HG03095 (cell line): ENCODE data around the gene FGF18.

Source experiments
- ATAC-seq: cut with Tn5 transposase; IDR thresholded peaks from one replicate; pipeline ENCODE4 v1.9.1; 2021; ENCODE audit warnings: moderate library complexity; ENCODE audit not compliant: unreplicated experiment

The FGF18 gene

GRCh38 chr5:171464829-171465228 is 45.4 kb downstream of the FGF18 start:
- ATAC-seq = no peak

DNA sequence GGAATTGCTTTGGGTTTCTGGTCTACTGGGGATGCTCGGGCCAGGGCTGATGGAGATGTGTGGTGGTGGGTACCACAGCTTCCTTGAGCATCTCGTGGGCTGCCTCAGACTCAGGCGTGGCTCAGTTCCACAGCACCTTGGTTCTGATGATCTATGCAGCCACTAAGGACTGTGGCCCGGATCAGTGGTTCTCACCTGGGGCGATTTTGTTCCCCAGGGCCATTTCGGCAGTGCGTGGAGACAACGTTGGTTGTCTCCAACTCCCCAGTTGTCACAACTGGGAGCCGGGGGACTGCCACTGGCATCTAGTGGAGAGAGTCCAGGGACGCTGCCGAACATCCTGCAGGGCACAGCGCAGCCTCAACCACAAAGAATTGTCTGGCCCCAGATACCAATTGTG is 47.7 kb downstream of the FGF18 start:
- no peak for ATAC-seq

DNA sequence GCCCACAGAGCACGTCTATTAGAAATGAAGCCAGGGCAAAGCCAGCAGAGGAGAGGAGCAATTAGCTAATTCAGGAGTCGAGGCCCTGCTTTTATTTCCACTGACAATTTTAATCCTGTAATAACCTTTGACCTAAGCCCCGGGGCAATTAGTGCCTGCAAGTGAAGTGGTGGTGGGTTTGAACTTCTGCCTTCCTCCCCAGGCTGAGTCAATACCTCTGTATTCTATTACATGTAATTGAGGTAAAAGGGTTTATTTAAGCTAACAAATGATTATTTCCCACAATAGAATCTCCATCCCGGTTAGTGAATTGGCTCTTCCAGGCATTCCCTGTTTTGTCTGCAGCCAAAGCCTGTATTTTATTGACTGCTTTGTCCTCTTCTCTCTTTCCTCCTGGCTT is 49.9 kb downstream of the FGF18 start:
- no peak for ATAC-seq

DNA sequence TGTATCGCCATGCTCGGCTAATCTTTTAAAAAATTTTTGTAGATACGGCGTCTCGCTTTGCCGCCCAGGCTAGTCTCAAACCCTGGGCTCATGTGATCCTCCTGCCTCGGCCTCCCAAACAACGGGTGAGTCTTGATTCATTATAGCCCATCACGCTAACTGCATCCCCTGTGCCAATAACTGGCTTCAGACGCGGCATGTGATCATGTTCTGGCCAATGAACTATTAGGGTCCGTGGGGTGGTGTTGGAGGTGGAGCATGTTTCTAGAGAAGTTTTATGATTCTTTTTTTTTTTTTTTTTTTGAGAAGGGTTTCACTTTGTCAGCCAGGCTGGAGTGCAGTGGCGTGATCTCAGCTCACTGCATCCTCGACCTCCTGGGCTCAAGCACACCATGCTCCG is 51.0 kb downstream of the FGF18 start:
- no peak for ATAC-seq

- no peak for ATAC-seq
Observed at GRCh38 chr5:171474230-171474813, 54.9 kb downstream of the FGF18 start.

GRCh38 chr5:171475596-171475995 is 56.1 kb downstream of the FGF18 start:
- no peak for ATAC-seq

DNA sequence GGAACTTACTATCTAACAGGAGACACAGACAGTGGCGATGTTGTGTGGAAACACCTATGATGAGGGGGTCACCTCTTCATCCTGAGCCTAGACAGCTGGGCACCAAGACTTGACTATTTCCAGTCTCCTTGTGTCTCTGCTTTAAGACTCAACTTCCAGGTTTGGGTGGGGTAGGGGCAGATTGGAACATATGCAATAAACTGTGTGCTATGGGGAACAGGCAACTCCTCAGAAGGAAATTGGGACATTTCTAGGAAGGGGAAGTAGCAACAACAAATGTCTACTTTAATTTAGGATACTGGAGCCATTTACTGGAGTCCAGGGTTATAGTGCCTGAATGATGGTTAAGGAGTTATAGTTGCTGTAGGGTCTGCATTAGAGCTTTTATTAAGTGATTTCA is 57.3 kb downstream of the FGF18 start:
- no peak for ATAC-seq

DNA sequence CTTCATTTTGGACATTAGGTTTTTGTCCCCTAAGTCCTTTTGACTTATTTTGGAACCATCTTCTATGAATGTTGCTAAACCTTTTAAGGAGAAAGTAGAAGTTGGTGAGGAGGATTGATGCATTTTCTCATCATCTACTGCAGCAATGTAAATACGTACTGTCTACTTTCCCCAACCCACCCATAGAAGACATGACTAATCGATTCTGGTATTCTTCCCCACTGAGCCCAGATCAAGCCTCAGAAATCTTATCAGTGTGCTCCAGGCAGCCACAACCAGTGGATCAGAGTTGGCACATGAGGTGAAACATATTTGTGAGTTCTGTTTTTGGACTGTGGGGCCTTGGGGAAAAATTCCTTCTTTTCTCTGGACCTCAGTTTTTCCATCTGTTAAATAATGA is 57.7 kb downstream of the FGF18 start:
- ATAC-seq = no peak

GRCh38 chr5:171477666-171478065 is 58.2 kb downstream of the FGF18 start:
- no peak for ATAC-seq

GRCh38 chr5:171478946-171479775 is 59.7 kb downstream of the FGF18 start:
- ATAC-seq = no peak

- no peak for ATAC-seq
Observed at GRCh38 chr5:171479776-171480125, 60.3 kb downstream of the FGF18 start.

DNA sequence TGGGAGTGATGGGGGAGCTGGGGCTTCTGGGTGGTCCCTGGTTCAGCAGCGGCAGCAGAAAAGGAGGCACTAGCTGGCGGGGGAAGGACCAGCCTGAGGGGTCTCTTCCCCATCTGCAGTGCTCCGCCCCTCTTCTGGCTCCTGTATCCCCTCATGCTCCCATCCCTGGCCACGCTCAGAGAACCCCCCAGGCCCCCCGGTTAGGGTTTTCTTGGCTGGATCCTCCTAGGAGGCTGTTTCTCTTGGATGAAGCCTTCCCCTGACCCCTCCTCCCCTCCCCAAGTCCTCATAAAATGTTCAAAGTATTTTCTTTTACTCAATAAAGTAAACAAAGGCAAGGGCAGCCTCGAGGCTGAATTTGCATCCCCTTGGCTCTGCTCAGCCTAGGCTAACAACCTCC is 60.8 kb downstream of the FGF18 start:
- ATAC-seq = no peak

DNA sequence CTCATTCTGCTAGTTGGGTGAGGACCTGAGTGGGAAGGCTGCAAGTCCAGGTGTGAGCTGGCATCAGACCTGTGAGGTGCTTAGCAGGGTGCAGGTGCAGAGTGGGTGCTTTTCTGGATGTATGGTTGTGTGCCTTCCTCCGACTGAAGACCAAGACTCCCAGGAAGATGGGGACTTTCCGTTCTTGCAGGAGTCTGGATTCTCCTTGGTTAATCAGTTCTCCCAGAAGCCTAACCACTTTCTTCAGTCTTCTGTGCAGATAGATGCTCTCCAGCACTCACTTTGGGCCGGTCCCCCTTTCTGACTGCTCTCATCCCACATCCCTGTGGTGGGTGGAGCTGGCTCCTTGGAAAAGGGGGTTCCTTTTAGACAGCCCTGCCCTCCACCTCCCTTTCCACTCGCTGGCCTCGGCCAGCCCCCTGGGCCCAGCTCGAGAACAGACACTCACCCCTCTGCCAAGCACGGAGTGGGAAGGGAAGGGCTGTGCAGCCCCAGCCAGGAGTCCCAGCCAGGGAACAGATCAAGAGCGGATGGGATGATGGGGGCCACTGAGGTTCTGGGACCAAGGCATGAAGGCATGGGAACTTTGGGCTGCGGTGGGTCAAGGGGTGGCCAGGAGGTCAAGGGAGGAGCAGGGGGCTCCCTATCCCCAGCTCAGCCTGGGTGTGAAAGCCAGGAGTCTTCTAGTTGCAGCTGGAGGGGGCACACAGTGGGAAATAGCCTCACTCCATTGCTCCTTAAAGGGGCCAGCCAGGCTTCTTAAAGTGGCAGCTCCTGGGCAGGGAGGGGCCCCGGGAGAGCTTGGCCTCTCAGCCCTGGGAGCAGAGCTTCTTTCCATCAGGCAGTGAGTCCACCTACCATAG is 62.4 kb downstream of the FGF18 start:
- ATAC-seq = no peak

GRCh38 chr5:171482434-171482730 is 62.9 kb downstream of the FGF18 start:
- no peak for ATAC-seq

DNA sequence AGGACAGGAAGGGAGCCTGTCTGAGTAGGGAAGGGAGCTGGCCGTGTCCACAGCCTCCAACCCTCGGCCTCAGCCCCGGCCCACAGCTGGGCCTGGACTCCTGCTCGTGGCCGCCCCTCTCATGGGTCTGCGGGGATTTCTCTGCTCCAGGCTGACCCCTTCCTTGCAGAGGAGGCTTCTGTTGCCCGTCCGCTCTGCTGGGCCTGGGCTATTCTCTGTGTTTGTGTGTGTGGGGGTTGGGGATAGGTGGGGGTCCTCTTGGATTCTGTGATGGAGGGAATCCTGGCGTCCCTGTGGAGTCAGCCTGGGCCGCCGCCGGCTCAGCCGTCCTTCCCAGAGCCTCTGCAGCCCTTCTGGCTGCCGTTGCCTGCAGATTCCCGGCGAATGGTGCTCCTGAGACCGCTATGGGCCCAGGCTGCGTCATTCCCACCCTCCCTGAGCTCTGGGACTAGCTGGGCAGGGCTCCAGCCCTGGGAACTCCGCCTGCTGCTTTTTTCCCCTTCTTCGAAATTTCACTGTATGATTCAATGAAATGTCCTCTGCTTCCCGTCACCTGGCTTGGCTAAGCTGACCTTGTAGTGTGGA is 64.2 kb downstream of the FGF18 start:
- ATAC-seq = no peak

GRCh38 chr5:171484460-171484899 is 65.0 kb downstream of the FGF18 start:
- no peak for ATAC-seq

GRCh38 chr5:171485668-171486067 is 66.2 kb downstream of the FGF18 start:
- ATAC-seq = no peak

DNA sequence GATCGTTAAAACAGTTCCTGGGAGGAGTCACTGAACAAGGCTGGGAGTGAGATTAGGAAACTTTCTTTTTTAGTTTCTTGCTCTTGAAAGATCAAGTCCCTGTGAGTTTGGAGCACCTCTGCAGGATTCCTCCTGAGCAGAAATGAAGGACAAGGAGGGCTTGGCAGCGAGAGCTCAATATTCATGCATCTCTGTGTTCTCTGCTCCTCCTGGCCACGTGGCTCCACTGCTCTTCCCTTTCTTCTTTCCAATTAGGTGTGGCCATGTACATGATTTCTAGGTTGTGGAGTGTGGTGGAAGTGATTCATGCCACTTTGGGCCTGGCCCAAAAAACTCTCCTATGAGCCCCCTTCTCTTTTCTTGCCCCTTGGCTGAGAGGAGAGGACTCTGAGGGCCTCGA is 67.2 kb downstream of the FGF18 start:
- no peak for ATAC-seq

DNA sequence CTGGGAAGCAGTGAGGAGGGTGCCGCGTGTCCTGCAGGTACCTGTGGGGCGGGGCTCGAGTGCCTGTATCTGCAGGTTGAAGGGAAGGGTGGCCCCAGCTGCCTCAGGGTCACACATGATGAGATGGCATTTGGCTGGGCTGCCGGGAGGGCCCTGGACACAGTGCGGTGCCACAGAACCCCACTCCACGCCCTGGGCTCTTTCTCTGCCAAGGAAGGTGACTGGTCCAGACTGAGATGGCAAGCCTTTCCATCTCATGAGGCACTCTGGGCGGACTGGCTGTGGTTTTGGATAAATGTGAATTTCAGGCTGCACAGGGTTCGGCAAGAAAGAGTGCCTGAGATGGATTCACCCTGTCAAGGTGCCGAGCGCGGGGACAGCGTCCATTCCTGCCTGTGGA is 69.4 kb downstream of the FGF18 start:
- no peak for ATAC-seq

DNA sequence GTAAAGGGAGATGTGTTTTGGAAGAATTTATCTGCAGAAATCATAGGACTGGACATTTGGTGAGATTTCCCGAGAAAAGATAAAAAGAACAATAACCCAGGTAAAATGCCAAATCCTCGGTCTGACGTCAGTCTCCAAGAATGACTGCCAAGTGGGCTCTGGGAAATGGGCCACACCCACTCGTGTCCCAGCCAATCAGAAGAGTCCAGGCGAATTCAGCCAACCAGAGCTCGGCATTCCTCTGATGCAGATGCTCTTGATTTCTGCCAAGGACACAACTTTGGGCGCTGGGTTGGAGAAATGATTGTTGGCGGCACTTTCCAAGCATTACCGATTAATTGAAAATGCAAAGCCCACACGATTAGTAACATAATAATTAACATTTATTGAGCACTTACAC is 73.3 kb downstream of the FGF18 start:
- no peak for ATAC-seq

DNA sequence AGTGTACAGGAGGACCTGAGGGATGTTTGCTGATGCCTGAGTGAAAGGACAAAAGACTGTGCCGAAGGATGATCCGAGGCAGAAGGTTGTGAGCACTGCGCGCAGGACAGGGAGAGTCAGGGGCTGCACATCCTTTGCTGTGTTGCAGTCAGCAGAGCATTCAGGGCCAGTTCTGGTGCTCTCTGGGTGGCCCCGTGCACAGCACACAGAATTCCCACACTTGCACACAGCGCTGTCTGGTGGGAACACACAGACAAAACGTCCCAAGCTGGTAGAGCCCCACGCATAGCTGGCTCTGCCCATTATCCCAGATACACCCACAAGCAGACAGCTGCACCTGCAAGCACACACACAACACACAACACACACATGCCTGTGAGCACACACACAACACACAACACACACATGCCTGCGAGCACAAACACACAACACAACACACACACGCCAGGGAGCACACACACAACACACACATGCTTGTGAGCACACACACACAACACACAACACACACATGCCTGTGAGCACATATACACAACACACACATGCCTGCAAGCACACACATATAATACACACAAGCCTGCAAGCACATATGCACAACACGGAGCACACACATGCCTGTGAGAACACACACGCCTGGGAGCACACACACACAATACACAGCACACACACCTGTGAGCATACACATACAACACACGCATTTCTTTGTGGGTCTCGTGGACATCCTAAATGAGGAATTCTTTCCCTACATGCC is 74.4 kb downstream of the FGF18 start:
- no peak for ATAC-seq
